GM18519 (cell line): ENCODE results near the gene SSPN.
"Not testable (repeated sequence)": the region's sequence is repeated elsewhere in the genome, so short reads cannot be mapped to it uniquely, and the experiment has no call there.

Experiments
- ATAC-seq: cut with Tn5 transposase; IDR thresholded peaks from one replicate; pipeline ENCODE4 v1.9.1; 2021; ENCODE audit warnings: mild to moderate bottlenecking, moderate library complexity; ENCODE audit not compliant: unreplicated experiment, low FRiP score

The SSPN gene

GRCh38 chr12:26226122-26226521 is 30.7 kb downstream of the SSPN start:
- ATAC-seq = no peak

DNA sequence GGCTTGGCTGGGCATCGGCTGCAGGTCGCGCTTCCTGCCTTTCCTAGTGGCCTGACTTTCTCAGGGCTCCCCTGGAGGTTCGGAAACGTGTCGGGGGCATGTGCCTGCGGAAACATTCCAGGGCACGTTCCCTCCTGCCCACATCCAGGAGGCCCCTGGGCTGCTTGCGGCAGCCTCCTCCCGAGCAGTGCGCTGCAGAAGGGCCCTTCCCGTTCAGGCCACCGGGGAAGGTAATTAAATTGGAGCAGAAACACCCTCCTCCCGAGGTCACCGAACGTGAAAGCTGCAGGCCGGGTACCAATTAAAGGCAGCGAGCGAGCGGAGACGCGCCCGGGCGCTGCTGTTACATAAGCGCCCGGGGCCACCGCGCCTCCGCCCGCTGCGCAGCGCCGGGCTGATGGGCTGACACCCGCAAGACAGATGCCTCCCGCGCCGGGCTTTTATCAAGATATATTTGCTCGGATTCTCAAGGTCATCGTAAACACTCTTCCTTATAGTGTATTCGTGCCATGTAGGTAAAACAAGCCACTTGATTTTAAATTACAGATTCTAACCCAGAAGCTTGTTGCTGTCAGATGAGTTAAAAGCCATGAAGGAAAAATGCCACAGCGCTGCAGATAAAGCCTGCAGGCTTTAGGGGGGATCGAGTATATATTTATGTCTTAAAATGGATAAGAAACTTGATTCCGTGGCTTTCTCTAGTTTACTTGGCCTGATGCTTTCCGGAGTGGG is 31.4 kb downstream of the SSPN start:
- no peak for ATAC-seq

- no peak for ATAC-seq
Observed at GRCh38 chr12:26227361-26227745, 32.0 kb downstream of the SSPN start.

DNA sequence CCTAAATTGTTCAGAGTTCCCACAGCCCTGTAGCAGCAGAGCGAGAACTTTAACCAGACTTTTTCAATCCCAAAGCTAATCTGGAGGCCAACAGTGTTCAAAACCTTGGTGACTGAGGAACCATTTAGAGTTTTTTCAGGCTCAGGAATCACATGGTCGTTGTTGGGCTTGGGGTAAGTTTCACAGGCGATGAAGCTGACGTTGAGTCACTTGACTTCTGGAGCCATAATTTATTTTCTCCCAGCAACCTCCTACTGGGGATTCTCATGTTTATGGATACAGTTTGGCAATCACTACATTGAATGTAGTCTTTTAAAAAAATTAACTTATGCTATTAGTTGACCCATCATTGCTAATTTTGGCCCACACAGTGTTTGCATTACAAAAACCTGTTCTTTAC is 34.5 kb downstream of the SSPN start:
- no peak for ATAC-seq

DNA sequence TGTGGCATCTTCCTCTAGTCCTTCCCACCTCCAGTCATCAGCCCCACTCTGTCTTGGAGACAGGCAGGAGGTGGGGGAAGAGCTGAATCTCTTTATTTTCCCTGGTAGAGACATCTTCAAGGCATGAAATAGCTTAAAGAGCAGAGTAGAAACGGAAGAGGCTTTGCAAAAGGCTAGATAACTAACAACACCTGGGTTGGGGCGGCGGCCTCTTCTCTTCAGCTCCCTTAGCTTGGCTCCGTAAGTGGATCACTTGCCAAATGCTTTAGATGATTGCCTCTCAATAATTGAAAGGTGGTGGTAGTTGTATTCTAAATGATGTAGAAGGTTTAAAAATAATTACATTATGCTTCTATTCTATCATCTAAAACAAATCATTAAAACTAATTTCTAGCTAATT is 36.1 kb downstream of the SSPN start:
- no peak for ATAC-seq

- no peak for ATAC-seq
Observed at GRCh38 chr12:26231921-26232320, 36.5 kb downstream of the SSPN start.

DNA sequence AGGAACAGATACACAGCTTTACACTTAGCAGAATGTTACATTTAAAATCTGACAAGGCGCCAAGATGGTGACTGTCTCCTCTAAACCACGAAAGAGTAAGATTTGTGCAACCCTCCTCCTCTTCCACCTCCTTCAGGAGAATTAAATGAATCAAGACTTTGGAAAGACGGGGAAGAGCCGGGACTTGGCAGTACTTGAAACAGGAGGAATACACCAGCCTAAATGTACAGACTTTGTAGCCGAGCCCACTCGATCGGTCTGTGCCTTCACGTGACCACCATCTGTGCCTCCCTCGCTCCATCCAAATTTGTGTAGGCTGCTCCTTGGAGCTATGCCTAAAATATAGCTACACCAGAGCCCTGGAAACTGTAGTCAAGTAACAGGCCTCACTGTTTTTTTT is 38.3 kb downstream of the SSPN start:
- no peak for ATAC-seq

DNA sequence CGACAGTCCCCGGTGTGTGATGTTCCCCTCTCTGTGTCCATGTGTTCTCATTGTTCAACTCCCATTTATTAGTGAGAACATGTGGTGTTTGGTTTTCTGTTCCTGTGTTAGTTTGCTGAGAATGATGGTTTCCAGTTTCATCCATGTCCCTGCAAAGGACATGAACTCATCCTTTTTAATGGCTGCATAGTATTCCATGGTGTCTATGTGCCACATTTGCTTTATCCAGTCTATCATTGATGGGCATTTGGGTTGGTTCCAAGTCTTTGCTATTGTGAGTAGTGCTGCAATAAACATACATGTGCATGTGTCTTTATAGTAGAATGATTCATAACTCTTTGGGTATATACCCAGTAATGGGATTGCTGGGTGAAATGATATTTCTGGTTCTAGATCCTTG is 40.1 kb downstream of the SSPN start:
- not testable (repeated sequence) for ATAC-seq

DNA sequence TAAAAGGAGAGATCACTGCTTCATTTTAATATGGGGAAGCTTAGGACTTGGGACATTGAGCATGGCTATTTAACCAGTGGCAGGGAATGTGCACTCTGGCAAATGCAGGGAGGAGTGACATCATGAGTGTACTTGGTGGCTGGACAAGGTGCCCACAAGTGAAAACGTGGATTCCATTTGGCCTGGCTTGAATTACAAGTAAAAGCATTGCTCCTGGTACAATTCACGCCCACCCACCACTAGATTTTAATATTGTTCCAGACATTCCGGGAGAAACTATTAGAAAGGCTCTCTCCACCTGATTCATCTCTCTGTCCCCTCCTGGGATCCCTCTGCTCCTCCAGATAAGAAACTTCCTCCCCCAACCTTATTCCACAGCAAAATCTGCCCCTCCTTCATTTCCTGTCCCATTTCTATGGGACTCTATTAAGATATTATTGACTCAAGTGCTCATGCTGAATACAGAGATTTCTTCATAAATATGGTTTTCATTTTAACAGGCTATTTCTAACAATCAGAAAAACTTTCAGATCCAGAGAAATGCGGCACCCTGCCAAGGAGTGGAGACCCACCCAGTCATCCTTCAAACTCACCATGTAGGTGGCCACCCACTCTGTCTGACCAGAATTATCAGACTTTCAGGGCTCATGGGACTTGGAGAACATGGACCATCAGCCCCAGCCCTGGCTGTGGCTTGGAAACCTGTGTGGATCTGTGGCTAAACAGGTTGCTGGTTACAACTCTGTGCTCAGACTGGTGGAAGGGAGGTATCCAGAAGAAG is 43.2 kb downstream of the SSPN start:
- ATAC-seq = no peak

GRCh38 chr12:26239122-26239851 is 43.9 kb downstream of the SSPN start:
- no peak for ATAC-seq

DNA sequence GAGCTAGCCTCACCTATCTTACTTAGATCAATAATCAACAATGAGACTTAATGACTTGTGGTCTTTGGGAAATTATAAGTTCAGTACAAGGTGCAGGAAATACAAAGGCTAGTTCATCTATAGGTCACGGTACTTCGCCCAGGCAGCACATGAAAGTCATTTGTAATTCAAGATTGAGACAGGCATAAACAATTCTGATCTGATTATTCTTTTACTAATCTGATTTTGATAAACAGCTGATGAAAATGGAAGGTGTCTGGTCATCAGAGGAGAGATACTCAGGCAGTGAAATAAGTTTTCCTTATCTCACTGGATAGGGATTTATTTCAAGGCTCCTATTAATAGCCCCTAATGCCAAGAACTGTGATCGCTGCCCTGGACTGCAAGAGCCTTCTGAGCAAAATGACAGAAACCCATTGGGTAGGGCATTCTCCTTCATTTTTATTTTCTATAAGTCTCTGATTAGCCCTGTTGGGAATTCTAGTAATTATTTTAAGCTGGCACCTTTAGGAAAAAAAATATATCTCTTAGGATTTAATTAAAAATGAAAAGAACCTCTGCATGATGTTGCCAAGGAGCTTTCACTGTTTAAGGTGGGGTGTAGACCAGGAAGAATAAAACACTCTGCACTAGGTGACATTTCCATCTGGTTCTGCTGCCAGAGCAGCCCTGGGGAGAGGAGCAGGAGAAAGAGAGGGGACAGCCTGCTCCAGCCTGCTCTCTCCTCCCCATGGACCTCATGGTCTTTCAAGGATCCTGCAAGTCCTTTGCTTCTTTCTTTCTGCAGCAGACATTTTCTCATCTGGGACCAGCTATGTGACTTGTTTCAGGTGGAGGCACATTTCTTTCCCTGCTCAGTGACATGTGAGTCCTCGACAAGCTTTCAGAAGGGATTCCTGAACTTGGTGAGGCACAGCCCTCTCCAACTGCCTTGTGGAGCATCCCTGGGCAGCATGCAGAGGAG is 44.8 kb downstream of the SSPN start:
- no peak for ATAC-seq

GRCh38 chr12:26241080-26241479 is 45.7 kb downstream of the SSPN start:
- ATAC-seq = no peak

DNA sequence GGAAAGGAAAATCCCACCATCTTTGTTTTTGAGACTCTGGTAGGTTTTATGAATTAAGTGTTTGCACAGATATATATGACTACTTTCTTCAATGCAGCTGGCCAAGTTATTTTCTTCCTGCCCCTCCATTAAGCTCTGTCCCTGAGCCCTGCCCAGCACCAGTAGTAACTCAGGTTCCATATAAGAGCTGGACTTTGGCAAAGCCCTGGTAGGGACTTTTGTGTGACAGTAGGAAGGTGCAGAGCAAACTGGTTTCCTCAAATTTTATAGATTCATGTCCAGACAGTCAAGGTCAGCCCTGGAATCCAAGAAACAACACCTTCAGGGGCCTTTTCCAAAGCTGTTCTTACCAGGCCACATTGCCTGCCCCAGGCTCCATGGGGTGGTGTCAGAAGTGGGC is 47.3 kb downstream of the SSPN start:
- ATAC-seq = no peak

DNA sequence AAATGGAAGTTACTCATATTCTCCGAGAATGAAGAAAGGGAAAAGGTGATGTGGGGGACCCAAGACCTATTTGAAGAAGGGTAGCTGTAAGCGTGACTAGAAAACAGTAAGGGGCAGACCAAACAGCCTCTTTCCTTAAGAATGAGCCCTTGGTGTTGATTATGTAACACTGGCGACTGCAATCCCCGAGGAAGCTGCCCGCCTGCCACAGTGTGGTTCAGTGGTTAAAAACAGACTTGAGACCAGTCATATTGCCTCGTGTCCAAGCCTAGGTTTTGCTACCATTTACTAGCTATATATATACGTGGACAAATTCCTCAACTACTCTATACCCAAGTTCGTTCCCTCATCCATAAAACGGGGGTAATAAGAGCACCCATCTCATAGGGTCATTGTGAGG is 49.1 kb downstream of the SSPN start:
- no peak for ATAC-seq

DNA sequence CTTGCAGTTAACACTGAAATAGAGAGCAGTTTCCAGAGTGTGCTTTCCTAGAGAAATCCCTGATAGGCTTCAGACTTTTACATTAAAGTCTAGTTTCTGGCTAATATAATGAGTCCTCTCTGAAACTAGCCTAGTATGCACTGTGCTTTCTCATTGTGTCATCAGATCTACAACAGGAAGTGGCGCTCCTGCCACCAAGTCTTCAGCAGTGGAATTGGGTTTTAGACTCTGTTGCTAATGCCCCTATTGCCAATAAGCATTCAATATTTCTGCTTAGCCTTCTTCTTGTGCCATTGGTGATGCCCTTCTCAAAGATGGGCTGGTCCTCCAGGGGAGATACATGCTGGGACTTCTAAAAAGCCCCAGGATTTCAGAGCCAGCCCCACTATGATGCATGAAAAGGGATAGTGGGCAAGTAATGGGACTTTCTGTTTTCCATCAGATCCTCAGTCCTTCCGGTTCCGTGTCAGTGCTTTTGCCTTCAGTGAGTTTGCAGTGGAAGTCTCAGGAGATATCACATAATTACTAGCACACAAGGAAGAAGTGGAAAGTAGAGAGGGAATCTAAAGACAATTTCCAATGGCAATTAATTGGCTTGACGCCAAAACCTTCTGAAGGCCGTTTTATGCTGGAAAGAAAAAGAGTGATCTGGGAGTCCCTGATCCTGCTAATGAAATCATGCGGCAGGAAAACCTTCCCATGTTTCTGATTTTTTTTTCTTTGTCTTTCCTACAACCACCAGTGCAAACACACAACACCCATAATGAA is 50.0 kb downstream of the SSPN start:
- no peak for ATAC-seq

DNA sequence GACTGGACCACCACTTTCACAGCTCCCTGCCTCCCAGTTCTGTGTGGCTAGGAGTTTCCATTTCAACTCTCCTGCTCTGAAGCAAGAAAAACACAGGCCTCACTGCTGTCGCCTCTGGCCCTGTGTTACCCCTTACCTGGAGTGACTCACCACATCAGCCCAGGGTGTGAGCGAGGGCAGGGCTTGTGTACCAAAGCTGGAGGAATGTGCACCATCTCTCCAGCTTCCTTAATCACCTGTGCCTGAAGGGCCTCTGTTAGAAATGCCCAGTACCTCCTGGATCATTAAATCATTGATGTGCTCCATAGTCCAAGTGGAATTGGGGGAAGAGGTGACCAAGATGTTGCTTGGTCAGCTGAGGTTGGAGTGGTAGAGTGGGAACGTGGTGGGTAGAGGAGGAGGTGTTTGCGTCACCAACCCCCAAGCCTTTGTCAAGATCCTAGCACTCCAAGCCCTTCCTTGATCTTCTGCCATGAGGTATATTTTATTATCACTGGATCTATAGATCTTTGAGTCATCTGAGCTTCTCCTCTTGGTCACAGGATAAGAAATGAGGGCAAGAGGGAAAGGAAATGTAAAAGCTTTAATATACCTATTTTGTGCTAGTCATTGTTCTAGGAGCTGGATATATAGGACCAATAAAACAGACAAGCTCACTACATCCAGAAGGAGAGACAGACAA is 51.3 kb downstream of the SSPN start:
- ATAC-seq = no peak

GRCh38 chr12:26247873-26248272 is 52.5 kb downstream of the SSPN start:
- no peak for ATAC-seq

- no peak for ATAC-seq
Observed at GRCh38 chr12:26250801-26251200, 55.4 kb downstream of the SSPN start.

- ATAC-seq = no peak
Observed at GRCh38 chr12:26251600-26251999, 56.2 kb downstream of the SSPN start.
